WTC11 (cell line): ENCODE measurements around the gene ANO9. TPM values are rescaled to one million over a fixed set of nuclear protein-coding genes. Genes with fewer than 3 reads are reported as not detected.

Experiments used
- AFF4 ChIP-seq: sonication (generic); formaldehyde crosslinking; IDR thresholded peaks from 2 replicates; pipeline ENCODE4 v1.8.1; 2023; ENCODE audit warnings: mild to moderate bottlenecking, missing genetic modification reagents, borderline replicate concordance
- ATF1 ChIP-seq: sonication (generic); formaldehyde crosslinking; IDR thresholded peaks from 2 replicates; pipeline ENCODE4 v1.8.1; 2023; ENCODE audit warnings: mild to moderate bottlenecking, moderate library complexity, missing genetic modification reagents
- CBFB ChIP-seq: sonication (generic); formaldehyde crosslinking; IDR thresholded peaks from 2 replicates; pipeline ENCODE4 v1.8.1; 2022; ENCODE audit warnings: mild to moderate bottlenecking, low read depth, missing genetic modification reagents
- E2F4 ChIP-seq: sonication (generic); formaldehyde crosslinking; IDR thresholded peaks from 2 replicates; pipeline ENCODE4 v1.8.1; 2022; ENCODE audit warnings: low read depth, mild to moderate bottlenecking, moderate library complexity, missing genetic modification reagents, borderline replicate concordance
- E2F5 ChIP-seq: sonication (generic); formaldehyde crosslinking; IDR thresholded peaks from 2 replicates; pipeline ENCODE4 v1.8.1; 2022; ENCODE audit warnings: mild to moderate bottlenecking, moderate library complexity, missing genetic modification reagents
- ESRRA ChIP-seq: sonication (generic); formaldehyde crosslinking; IDR thresholded peaks from 2 replicates; pipeline ENCODE4 v1.8.1; 2022; ENCODE audit warnings: mild to moderate bottlenecking, missing genetic modification reagents, borderline replicate concordance
- FOXK1 ChIP-seq: sonication (generic); formaldehyde crosslinking; IDR thresholded peaks from 2 replicates; pipeline ENCODE4 v1.8.0; 2022; ENCODE audit warnings: mild to moderate bottlenecking, moderate library complexity, missing genetic modification reagents
- FOXP1 ChIP-seq: sonication (generic); formaldehyde crosslinking; IDR thresholded peaks from 2 replicates; pipeline ENCODE4 v1.8.0; 2022; ENCODE audit warnings: missing genetic modification reagents, mild to moderate bottlenecking, moderate library complexity, borderline replicate concordance
- GRHL2 ChIP-seq: fragments of 250-450 bp; sonication (Bioruptor Pico); IDR thresholded peaks from 2 replicates; pipeline ENCODE4 v1.8.0; 2022; ENCODE audit warnings: mild to moderate bottlenecking, moderate library complexity; ENCODE audit not compliant: insufficient replicate concordance, severe bottlenecking
- HMGXB4 ChIP-seq: sonication (generic); formaldehyde crosslinking; IDR thresholded peaks from 2 replicates; pipeline ENCODE4 v1.8.1; 2023; ENCODE audit warnings: mild to moderate bottlenecking, moderate library complexity, missing genetic modification reagents
- MYBL2 ChIP-seq: sonication (generic); formaldehyde crosslinking; IDR thresholded peaks from 2 replicates; pipeline ENCODE4 v1.8.1; 2023; ENCODE audit warnings: mild to moderate bottlenecking, moderate library complexity, missing genetic modification reagents
- OVOL2 ChIP-seq: fragments of 250-450 bp; sonication (Bioruptor Pico); IDR thresholded peaks from 2 replicates; pipeline ENCODE4 v1.9.0; 2021; ENCODE audit warnings: mild to moderate bottlenecking, borderline replicate concordance
- PRRX2 ChIP-seq: fragments of 250-450 bp; sonication (Bioruptor Pico); IDR thresholded peaks from 2 replicates; pipeline ENCODE4 v1.8.0; 2021; ENCODE audit warnings: mild to moderate bottlenecking
- STAT6 ChIP-seq: sonication (generic); formaldehyde crosslinking; conservative IDR thresholded peaks from 2 replicates; pipeline ENCODE4 v1.8.1; 2023; ENCODE audit warnings: mild to moderate bottlenecking, low read depth, missing genetic modification reagents, moderate library complexity
- TEAD1 ChIP-seq: sonication (generic); formaldehyde crosslinking; IDR thresholded peaks from 2 replicates; pipeline ENCODE4 v1.8.0; 2022; ENCODE audit warnings: mild to moderate bottlenecking, missing genetic modification reagents
- ZNF219 ChIP-seq: sonication (generic); formaldehyde crosslinking; IDR thresholded peaks from 2 replicates; pipeline ENCODE4 v1.8.0; 2023; ENCODE audit warnings: missing genetic modification reagents, mild to moderate bottlenecking, borderline replicate concordance
- ZNF263 ChIP-seq: sonication (generic); formaldehyde crosslinking; IDR thresholded peaks from 2 replicates; pipeline ENCODE4 v1.8.1; 2022; ENCODE audit warnings: low read depth, mild to moderate bottlenecking, moderate library complexity, missing genetic modification reagents
- ZNF423 ChIP-seq: fragments of 250-450 bp; sonication (Bioruptor Pico); IDR thresholded peaks from 2 replicates; pipeline ENCODE4 v2.1.2; 2022; ENCODE audit warnings: mild to moderate bottlenecking, moderate library complexity
- ZNF512 ChIP-seq: sonication (generic); formaldehyde crosslinking; IDR thresholded peaks from 2 replicates; pipeline ENCODE4 v1.8.1; 2022; ENCODE audit warnings: missing genetic modification reagents, borderline replicate concordance
- ZNF532 ChIP-seq: fragments of 250-450 bp; sonication (Bioruptor Pico); IDR thresholded peaks from 2 replicates; pipeline ENCODE4 v1.9.0; 2021; ENCODE audit warnings: mild to moderate bottlenecking, borderline replicate concordance
- total RNA-seq: library from RNA; stranded (reverse); gene quantifications from 3 replicates; pipeline ENCODE4 v1.2.3, GENCODE V29; 2021

ANO9 gene
- total RNA-seq, 1 experiment from 2014 or later, result 13.2 TPM

GRCh38 chr11:449889-450808, 8.3 kb upstream of the ANO9 start, which contains the start of gene PTDSS2 (continued):
- TF ChIP-seq ZNF532 (CRISPR knock-in tag), result no peak
- peak; percentile 3; the same call in 1 of the 2 replicates for TF ChIP-seq FOXP1 (CRISPR knock-in tag)
- TF ChIP-seq ZNF219 (CRISPR knock-in tag), result no peak
- no peak for TF ChIP-seq E2F4 (CRISPR knock-in tag)
- 0 out of 2 replicates have a peak, but pooled peaks have one; percentile 76 for TF ChIP-seq CBFB (CRISPR knock-in tag)
- TF ChIP-seq FOXK1 (CRISPR knock-in tag), result peak; percentile 85
- TF ChIP-seq STAT6 (CRISPR knock-in tag), result no peak
- TF ChIP-seq ZNF423, result 0 out of 2 replicates have a peak, but pooled peaks have one; percentile 24
- TF ChIP-seq OVOL2 (CRISPR knock-in tag), result no peak
- peak; percentile 87 for TF ChIP-seq ESRRA (CRISPR knock-in tag)
- TF ChIP-seq MYBL2, result no peak; the same call in 1 of the 2 replicates
- TF ChIP-seq E2F5, result peak; percentile 79
- TF ChIP-seq ATF1 (CRISPR knock-in tag), result no peak; the same call in 1 of the 2 replicates
- no peak for TF ChIP-seq ZNF512
- no peak for TF ChIP-seq ZNF263
- peak; percentile 81; the same call in 1 of the 2 replicates for TF ChIP-seq TEAD1 (CRISPR knock-in tag)
- TF ChIP-seq AFF4 (CRISPR knock-in tag), result no peak
- peak; percentile 67; the same call in 1 of the 2 replicates for TF ChIP-seq HMGXB4 (CRISPR knock-in tag)
- TF ChIP-seq PRRX2 (CRISPR knock-in tag), result no peak
- TF ChIP-seq GRHL2, result no peak
